ENCODE measurements around the gene HOXD8. TPM values are rescaled to one million over a fixed set of nuclear protein-coding genes. Genes with fewer than 3 reads are reported as not detected.

Gene HOXD8
- total RNA-seq, 3 donors from 2014 or later = 10.5 to 36.1 (median 13.8) TPM

- H3K4me3 ChIP-seq = peak overlapping the region in 2 of 3 donors; percentile 5 to 44
- intact Hi-C loops (cut with DNase I; ENCODE audit: low total_unique reads) = loop anchor here (10.0 kb wide), 1 partner anchor 294 kb away; no protein-coding TSS in a partner anchor
- TF ChIP-seq POLR2AphosphoS5 (IDR thresholded peaks at IDR 0.05) (no peak), POLR2A (IDR thresholded peaks at IDR 0.05) (no peak), CTCF (IDR thresholded peaks at IDR 0.05) (no peak)
- H3K36me3 ChIP-seq = no peaks in the 10 kb centered on the region
- H3K27ac ChIP-seq = no peak overlapping the region
- no peaks in the 10 kb centered on the region for H3K4me1 ChIP-seq
- DNase-seq (ENCODE audit: low spot score in 2 of 2) = no peak
- no peaks in the 10 kb centered on the region for H3K9me3 ChIP-seq
- peaks cover 0 to 96% of the 10 kb centered on the region in 2 donors for H3K27me3 ChIP-seq
These were observed 30.9 kb downstream of the HOXD8 start for GRCh38 chr2:176160251-176160985.

DNA sequence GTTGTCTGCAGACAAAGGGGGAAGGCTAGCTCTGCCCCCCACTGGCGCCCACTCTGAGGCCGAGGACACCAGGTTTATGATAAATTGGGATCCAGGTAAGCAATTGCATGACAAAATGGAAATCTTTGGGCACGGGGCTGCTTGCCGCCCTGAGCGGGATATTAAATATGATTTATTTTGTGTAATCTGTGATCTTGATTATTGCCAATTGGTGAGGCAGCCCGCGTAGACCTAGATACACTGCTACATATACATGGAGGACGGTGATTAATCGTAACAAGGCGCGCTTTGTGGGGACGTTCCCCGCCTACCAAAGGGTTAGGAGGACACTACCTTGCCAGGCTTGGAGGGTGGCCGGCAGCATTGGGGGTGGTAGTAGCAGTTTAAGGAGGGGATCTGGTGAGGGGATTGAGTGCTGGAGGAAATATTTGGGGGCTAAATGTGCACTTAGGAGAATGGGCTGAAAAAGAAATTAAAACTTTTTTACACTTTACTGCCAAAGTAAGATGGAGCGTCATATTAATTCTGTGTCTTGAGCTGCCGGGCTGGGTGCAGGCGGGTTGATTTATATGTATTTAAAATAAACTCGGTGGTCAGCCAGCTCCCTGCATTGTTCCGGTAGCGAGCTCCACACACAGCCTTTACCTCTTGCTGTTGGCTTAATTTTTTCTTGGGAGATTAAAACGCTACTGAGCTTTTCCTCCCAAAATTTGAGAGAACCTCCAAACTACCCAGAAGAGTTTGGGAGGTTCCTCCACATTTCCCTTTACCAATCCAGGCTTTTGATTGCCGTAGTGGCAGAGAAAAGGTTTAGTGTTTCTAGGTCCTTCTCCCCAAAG is 31.7 kb downstream of the HOXD8 start:
- DNase-seq (ENCODE audit: low spot score in 2 of 2) = no peak
- no peaks in the 10 kb centered on the region for H3K4me1 ChIP-seq
- no peak overlapping the region for H3K27ac ChIP-seq
- H3K4me3 ChIP-seq = peak overlapping the region in 1 of 3 donors; percentile 44
- intact Hi-C loops (cut with DNase I; ENCODE audit: low total_unique reads) = loop anchor here (10.0 kb wide), 1 partner anchor 294 kb away; no protein-coding TSS in a partner anchor
- H3K9me3 ChIP-seq = no peaks in the 10 kb centered on the region
- TF ChIP-seq POLR2A (IDR thresholded peaks at IDR 0.05) (no peak), POLR2AphosphoS5 (IDR thresholded peaks at IDR 0.05) (no peak), CTCF (IDR thresholded peaks at IDR 0.05) (no peak)
- no peaks in the 10 kb centered on the region for H3K36me3 ChIP-seq
- H3K27me3 ChIP-seq = peaks cover 0 to 96% of the 10 kb centered on the region in 2 donors

- Histone ChIP-seq H3K27ac (peak overlapping the region in 1 of 2 donors; percentile 1), H3K36me3 (no peaks in the 10 kb centered on the region), H3K4me1 (no peaks in the 10 kb centered on the region), H3K9me3 (no peaks in the 10 kb centered on the region), H3K27me3 (peaks cover 0 to 90% of the 10 kb centered on the region in 2 donors), H3K4me3 (peak overlapping the region in 2 of 3 donors; percentile 18 to 40)
- intact Hi-C loops (cut with DNase I; ENCODE audit: low total_unique reads) = loop anchor here (10.0 kb wide), 1 partner anchor 293 kb away; no protein-coding TSS in a partner anchor
- TF ChIP-seq POLR2AphosphoS5 (IDR thresholded peaks at IDR 0.05) (no peak), POLR2A (IDR thresholded peaks at IDR 0.05) (no peak), CTCF (IDR thresholded peaks at IDR 0.05) (no peak)
- DNase-seq (ENCODE audit: low spot score in 2 of 2) = no peak
These were observed 32.5 kb downstream of the HOXD8 start for GRCh38 chr2:176161825-176162626.

DNA sequence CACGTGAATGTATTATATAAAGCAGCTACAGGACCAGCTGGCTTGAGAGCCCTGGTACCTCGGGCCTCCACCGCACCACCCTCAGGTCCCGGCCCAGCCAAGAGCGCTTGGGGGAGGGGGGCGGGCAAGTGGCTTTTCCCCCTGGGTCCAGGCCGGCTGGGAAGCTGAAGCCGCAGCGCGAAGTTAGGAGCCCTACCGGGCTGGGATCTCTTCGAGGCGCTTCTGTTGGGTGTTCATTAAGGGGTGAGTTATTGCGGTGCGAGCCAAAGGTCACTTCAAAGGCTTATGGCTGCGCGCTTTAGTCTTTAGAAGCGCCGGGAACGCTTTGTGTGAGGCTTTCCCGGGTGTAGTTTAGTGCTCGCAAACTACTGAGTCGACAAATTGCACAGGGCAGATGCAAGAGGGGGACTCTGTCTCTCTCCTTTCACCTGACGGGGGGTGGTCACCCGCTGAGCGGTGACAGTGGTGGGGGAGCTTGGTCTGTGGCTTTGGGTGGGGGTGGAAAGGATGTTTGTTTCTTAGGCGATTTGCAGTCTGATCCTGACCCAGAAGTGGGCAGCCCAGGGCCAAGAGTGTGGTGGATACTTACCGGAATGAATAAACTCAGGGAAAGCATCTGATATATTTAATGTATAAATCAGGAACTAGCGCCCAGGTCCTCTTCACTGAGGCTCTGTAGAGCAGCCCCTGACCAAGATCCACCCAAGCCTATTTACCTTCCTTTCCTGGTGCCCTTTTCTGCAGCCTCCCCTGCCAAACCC is 33.6 kb downstream of the HOXD8 start:
- no peaks in the 10 kb centered on the region for H3K4me1 ChIP-seq
- peak overlapping the region in 1 of 3 donors; percentile 18 for H3K4me3 ChIP-seq
- DNase-seq (ENCODE audit: low spot score in 2 of 2) = no peak
- no peaks in the 10 kb centered on the region for H3K36me3 ChIP-seq
- no peaks in the 10 kb centered on the region for H3K9me3 ChIP-seq
- intact Hi-C loops (cut with DNase I; ENCODE audit: low total_unique reads) = loop anchor here (10.0 kb wide), 1 partner anchor 292 kb away; no protein-coding TSS in a partner anchor
- peaks cover 0 to 79% of the 10 kb centered on the region in 2 donors for H3K27me3 ChIP-seq
- no peak for TF ChIP-seq CTCF (IDR thresholded peaks at IDR 0.05)
- no peak for TF ChIP-seq POLR2AphosphoS5 (IDR thresholded peaks at IDR 0.05)
- no peak for TF ChIP-seq POLR2A (IDR thresholded peaks at IDR 0.05)
- H3K27ac ChIP-seq = no peak overlapping the region
